HG03442 (cell line): ENCODE measurements around the gene SOAT1.

ENCODE experiments used
- ATAC-seq: cut with Tn5 transposase; IDR thresholded peaks from one replicate; pipeline ENCODE4 v1.9.1; 2021; ENCODE audit warnings: mild to moderate bottlenecking, moderate library complexity; ENCODE audit not compliant: unreplicated experiment

SOAT1 gene

DNA sequence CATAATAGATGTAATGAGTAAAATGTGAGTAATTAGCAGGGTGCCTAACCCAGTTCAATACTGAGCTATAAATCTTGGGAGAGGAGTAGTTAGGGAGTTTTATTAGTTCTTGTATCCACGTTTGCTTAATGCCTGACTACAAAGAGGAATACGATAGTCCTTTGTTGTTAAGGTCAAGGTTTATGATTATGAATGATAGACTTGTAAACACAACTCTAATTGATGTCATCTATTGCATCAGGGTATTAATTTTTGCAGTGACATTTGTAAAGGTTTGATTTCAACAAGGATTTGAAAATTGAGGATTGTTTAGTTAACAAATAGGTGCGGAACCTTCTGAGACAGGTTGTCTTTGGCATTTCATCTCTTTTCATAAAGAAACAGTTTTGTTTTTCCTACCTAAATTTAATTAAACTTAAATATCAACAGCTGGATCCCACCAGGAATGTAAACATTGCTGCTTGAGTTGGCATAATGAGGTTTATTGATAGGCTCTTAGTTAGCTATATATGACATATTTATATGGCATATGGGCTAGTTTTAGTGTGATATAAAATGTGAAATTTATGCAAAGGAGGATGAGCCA is 9.7 kb downstream of the SOAT1 start:
- ATAC-seq, result no peak

DNA sequence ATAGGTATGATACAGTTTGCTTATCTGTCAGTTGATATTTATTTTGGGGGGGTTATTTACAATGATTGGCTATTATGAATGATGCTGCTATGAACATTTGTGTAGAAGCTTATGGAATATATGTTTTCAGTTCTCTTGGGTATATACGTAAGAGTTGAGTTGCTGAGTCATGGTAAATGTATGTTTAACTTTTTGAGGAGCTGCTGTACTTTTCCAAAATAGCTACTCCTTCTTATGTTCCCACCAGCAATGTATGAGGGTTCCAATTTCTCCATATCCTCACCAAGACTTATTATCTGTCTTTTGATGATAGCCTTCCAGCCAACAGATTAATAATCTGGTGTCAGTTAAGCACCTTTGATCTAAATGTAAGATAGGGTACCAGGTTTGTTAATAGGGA is 11.9 kb downstream of the SOAT1 start:
- no peak for ATAC-seq

DNA sequence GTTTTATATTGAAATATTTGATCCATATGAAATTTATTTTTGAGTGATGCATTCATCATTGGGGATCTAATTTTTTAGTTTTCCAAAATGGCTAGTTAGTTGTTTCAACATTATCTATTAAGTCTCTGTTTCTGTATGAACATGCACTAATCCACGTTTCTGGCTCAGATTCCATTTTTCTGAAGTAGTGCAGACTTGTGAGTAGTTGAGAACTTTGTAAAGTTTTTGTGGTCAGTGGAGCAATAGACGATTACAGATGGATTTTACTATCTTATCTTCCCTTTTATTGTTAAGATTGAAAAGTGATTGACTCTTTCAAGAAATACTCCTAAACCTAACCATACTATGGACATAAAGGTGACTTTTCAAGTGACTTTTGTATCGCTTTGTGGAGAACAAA is 16.7 kb downstream of the SOAT1 start:
- ATAC-seq, result no peak

DNA sequence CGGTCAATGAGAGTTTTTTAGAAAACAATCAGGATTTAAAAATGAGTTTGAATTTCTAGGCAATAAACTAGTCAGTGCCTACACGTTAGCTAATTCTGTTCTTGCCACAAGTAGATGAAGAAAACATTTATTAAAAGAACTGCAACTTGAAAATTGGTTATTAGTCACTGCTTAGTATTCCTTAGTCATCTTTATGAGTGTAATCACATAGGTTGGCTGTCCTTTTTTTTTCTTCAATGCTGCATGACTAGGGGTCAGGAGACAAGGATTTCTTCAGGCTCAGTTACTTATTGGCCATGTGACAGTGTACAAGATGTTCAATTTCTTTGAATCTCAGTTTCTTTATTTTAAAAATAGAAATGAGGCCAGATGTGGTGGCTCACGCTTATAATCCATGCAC is 17.1 kb downstream of the SOAT1 start:
- ATAC-seq, result no peak

DNA sequence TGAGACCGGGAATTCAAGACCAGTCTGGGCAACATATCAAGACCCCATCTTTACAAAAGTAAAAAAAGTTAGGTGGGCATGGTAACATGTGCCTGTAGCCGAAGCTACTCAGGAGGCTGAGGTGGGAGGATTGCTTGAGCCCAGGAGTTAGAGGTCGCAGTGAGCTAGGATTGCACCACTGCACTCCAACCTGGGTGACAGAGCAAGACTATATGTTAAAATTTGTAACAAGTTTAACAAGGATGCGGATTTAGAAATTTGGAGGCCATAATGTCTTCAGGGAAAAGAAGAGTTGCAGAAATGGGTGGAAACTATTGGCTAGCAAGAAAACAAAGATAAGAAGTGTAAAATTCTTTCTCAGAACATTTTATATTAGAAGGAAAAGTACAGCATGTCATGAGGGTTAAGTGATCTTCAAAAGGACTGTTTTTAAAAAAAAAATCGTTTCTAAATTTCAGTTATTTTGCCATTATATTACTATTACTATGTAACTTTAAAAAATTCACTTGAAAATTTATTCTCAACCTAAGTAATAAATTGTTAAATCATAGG is 17.6 kb downstream of the SOAT1 start:
- ATAC-seq, result no peak

DNA sequence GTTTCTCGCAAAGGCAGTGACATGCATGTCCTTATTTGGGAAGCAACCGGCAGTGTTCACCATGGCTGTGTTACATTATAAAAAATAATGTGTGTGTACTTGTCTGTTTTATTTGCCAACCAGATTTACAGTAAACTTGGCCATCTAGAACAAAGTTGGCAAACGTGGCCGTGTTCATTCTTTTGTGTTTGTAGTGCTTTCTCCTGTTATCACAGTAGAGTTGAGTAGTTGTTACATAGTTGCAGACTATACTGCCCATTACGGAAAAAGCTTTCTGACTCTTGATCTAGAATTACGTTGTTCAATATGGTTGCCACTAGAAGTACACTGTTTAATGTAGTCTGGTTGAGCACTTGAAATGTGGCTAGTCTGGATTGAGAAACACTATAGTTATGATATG is 19.4 kb downstream of the SOAT1 start:
- ATAC-seq, result no peak

DNA sequence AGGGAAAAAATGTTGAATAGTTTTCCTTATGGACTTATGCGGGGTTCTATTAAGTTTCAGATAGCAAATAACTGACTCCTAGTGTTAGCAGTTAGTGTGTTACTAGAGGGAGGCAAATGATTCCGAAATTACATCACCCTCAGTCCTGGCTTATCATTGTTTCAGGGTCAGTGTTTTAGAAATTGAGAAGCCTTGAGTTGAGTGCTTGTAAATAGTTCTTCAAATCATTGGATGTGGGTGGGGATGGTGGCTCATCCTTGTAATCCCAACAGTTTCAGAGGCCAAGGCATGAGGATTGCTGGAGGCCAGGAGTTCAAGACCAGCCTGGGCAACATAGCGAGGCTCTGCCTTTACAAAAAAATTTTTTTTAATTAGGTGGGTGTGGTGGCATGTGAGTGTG is 21.3 kb downstream of the SOAT1 start:
- no peak for ATAC-seq

DNA sequence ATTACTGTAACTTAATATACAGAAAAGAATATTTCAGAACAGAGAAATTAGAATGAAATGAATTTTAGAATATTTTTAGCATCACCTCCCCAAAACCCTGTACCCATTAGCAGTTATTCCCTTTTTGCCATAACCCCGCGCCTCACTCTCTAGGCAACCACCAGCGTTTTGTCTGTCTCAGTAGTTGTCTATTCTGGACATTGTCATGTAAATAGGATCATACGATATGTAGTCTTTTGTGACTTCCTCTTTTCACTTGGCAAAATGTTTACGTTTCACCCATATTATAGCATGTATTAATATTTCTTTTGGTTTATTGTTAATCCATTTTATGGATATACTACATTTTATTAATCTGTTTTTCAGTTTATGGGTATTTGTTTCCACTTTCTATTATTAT is 24.9 kb downstream of the SOAT1 start:
- ATAC-seq, result no peak

DNA sequence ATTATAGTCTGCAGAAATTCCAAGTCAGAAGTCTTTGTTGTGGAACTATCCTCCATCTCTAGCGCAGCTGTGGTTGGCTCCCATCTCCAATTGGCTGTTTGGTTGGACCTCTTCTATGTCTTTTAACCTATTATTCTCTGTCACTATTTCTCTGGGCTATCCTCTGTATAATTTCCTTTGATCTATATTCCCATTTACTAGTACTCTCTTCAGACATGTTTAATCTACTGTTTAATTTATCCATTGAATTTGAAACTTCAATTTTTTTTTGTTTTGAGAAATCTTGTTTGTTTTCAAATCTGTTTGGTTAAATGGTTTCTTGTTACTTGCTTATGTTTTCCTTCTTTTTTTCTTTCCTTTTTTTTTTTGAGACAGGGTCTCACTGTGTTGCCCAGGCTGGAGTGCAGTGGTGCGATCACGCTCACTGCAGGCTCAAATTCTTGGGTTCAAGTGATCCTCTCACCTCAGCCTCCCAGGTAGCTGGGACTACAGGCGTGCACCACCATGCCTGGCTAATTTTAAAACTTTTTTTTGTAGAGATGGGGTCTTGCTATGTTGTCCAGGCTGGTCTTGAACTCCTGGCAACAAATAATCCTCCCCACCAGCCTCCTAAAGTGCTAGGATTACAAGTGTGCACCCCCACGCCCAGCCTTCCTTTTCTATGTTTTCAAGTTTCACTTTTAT is 28.1 kb downstream of the SOAT1 start:
- ATAC-seq, result no peak

DNA sequence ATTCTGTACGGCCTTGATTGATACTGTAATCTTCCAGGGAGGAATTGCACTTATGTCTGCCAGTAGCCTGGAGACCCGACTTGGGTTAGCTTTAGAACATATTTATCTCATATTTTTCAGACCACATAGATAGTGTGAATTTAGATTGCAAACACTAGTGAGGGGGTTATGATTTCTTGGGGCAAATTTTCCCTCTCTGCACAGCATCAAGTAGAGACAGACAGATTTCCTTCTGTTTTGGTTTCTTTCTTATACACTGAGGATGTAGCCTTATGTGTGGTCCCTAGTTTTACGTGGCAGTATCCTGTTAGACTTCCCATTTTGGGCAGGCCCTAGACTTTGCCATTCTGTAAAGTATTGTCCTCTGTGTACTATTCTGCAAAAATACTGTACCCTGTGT is 29.0 kb downstream of the SOAT1 start:
- ATAC-seq, result no peak

DNA sequence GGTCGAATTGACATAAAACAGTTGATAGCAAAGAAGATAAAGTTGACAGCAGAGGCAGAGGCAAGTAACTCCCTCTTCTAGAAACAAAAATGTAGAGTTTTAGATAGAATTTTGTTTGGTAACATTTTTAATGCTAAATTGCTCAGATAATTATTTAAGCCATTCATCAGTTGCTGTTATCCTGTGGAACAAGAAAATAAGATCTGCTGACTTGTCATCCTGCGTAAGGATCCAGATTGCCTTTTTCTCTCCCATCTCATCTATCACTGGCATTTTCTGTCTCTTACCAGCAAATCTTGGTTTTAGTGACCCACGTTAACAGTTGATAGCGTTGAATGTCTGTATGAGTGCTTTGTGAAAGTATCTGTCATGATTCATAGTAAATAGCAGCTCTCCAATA is 29.8 kb downstream of the SOAT1 start:
- ATAC-seq, result no peak

DNA sequence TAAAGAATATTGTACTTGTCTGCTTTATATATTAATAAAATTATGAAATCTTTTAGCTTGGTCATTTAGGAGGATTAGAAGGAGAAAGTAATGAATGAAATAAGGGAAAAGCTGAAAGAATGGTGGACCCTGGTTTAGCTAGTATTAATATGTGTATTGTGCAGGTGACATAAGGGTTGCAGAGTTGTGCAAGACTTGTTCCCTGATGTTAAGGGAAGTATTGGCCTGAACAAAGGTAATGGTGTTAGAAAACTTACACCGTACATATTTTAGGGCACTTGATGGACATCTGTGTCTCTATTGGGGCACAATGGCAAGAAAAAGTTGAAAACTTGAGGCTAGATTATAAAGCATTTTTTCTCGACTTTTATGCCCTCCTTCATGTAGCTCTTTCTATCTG is 32.2 kb downstream of the SOAT1 start:
- no peak for ATAC-seq

DNA sequence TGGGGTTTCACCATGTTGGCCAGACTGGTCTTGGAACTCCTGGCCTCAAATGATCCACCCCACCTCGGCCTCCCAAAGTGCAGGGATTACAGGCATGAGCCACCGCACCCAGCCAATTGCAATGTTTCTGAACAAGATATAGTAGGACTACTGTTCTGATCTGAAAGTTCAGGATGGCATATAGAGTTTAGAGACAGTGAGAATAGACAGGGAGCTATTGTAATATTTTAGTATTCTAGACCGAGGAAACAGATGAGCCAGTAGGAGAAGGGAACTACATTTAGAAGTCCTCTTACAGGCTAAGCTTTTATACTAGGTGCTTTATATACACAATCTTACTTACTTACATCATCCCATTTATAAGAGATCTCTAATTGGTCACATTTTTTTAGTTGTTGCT is 33.1 kb downstream of the SOAT1 start:
- no peak for ATAC-seq

DNA sequence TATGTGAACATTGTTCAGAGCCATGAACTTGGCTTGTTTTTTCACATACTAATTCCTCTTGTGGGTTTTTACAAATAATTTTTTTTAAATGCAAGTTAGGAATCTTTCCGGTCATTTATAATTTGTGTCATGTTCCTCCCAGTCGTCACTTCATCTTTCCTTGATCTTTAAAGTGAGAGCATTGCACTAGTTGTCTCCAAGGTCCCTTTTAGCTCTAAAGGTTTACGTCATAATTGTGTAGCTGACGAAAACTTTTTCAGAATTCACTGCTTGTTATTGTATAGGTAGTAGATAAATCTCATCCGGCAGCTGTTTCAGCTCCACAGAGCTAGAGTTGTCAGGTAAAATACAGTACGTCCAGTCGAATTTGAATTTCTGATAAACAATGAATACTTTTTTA is 33.6 kb downstream of the SOAT1 start:
- ATAC-seq, result no peak

DNA sequence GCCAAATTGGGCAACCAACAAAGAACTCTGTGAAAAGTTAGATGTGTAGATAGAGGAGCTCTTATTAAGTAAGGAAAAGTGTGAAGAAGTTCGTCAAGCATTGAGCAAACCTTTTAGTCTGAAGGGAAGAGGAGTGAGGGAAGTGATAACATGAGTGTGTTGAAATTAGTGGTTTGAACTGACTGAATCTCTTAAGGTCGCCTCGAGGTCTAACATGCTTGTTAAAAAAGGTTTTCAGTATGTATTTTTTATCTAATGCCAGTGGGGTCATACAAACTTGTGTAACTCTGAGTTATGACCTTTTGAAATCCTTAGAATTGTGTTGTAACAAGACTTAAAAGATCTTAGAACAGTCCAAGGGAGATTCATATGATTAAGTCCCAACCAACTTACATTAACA is 34.1 kb downstream of the SOAT1 start:
- no peak for ATAC-seq

DNA sequence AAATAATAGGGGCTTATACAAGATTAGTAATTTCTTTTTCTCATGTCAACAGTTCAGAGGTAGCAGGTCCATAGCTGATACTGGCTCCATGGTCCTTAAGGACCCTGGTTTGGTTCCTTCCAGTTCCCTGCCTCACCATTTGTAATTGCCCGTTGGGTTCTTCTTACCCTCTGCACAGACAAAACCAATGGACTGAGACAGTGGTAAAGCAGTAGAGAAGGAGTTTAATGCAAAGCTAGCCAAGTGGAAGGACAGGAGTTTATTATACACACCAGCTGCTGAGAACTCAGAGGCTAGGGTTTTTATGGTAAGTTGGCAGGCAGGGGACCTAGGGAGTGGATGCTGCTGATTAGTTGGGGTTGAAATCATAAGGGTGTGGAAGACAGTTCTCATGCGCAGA is 36.3 kb downstream of the SOAT1 start:
- no peak for ATAC-seq

DNA sequence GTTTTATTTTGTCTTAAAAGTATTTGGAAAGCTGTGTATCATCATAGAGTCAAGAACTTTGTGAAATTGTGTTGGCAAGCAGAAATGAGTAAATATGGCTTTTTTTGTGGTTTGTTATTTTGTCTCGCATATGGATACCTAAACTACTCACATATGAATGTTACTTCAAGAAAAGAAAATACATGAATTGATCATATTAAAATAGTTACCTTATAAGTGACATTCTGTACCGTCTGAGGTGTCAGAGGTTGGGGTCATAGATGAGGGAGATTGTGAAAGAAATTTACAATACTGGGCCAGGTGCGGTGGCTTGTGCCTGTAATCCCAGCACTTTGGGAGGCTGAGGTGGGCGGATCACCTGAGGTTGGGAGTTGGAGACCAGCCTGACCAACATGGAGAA is 40.8 kb downstream of the SOAT1 start:
- ATAC-seq, result no peak

DNA sequence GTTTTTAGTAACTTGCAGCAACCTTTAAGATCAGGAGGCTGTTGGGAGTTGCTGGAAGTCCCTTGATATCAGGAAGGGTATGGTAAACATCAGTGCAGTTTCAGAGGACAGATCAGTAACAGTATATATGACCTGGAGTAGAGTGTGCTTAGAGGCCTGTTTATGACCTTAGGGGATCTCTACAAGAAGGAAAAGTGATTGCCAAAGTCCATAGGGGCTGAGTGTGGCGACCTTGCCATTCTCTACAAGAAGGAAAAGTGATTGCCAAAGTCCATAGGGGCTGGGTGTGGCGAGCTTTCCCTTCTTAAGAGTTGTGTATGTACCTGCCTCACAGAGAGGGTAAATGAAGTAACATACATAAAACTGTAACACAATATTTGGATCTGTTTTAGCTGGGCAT is 43.7 kb downstream of the SOAT1 start:
- ATAC-seq, result no peak

DNA sequence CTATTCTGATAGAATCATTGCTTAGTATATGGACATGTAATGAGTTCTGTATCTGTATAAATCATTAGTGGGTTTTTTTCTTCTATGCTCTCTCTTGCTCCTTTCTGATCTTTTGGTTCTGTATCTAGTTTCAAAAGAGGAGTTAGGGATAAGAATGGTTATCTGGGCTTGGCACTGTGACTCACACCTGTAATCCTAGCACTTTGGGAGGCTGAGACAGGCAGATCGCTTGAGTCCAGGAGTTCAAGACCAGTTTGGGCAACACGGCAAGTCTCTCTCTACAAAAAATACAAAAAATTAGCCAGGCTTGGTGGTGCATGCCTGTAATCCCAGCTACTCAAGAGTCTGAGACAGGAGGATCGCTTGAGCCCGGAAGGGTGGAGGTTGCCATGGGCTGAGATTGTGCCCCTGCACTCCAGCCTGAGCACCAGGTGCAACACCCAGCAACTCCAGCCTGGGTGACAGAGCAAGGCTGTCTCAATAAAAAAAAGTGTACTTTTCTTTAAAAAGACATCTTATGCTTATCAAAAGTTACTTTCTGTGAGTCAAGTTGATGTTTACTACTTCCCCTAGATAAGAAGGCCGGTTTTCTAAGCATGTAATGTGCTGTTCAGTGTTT is 44.5 kb downstream of the SOAT1 start:
- no peak for ATAC-seq

DNA sequence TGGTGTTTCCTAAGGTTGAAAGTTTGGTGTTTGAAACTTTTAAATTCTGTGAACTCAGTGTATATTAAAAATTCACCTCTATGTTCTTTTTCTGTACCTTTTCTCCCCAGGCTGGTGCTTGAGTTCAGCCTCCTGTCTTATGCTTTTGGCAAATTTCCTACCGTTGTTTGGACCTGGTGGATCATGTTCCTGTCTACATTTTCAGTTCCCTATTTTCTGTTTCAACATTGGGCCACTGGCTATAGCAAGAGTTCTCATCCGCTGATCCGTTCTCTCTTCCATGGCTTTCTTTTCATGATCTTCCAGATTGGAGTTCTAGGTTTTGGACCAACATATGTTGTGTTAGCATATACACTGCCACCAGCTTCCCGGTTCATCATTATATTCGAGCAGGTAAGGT is 47.3 kb downstream of the SOAT1 start:
- no peak for ATAC-seq

DNA sequence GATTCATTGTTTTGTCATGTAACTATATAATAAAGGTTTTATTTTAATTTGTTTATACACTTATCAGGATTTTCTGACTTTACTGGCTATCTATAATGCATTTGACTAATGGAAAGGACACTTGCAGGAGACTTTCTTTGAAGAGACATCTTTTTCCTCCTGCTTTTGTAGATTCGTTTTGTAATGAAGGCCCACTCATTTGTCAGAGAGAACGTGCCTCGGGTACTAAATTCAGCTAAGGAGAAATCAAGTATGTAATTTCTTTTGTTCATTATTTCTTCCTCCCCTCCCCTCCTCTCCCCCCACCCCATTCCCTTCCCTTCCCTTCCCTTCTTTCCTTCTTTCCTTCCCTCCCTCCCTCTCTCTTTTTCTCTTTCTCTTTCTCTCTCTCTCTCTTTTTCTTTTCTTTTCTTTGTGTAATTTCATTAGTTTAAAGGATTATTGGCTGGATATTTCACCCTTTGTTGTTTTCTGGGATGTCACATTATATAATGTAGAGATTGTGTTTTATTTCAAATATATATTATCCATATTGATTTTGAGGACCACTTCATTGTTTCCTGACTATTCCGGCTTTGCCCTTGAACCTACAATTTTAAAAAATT is 48.4 kb downstream of the SOAT1 start:
- ATAC-seq, result no peak
